Gastrocnemius medialis (tissue), 4 donors: Measurements from ENCODE around the gene REC8.

Experiments
- CTCF ChIP-seq, 5 experiments: fragments of 450-650 bp in 3 of 5; fragments of 200-600 bp in 2 of 5; sonication (generic) in 2 of 5; IDR thresholded peaks in 4 of 5; conservative IDR thresholded peaks in 1 of 5; 1 replicate in 4 of 5; 2 replicates in 1 of 5; pipeline ENCODE4 v1.5.1; 2016 to 2019; ENCODE audit warnings: antibody characterized with exemption in 5 of 5, mild to moderate bottlenecking in 3 of 5, moderate library complexity in 3 of 5
- POLR2A ChIP-seq, 2 donors: fragments of 450-650 bp; IDR thresholded peaks; one replicate each; pipeline ENCODE4 v1.6.1; 2017; ENCODE audit warnings: antibody characterized with exemption in 2 of 2, mild to moderate bottlenecking in 2 of 2, moderate library complexity in 2 of 2

GRCh38 chr14:24185741-24186140 lies 13.9 kb downstream of the REC8 start:
- no peak for TF ChIP-seq CTCF (IDR thresholded peaks at IDR 0.05 in 4 of 5, conservative IDR thresholded peaks at IDR 0.05 in 1 of 5)
- no peak for TF ChIP-seq POLR2A (IDR thresholded peaks at IDR 0.05)
